GM08714 (cell line): ENCODE results near the gene FHIP1A.

ENCODE experiments used
- H3K4me3 ChIP-seq: fragments of 200-500 bp; sonication (Bioruptor generic); 2 replicates; pipeline ENCODE4 v1.5.1; 2014; ENCODE audit warnings: mild to moderate bottlenecking, low read length, inconsistent platforms
- ZNF274 ChIP-seq: IDR thresholded peaks from 2 replicates; pipeline ENCODE4 v1.6.1; 2012; ENCODE audit warnings: mild to moderate bottlenecking, low read depth, low read length

FHIP1A gene

GRCh38 chr4:151407018-151407417, 2.0 kb upstream of the FHIP1A start:
- no peak for TF ChIP-seq ZNF274

GRCh38 chr4:151407466-151408379, 1.3 kb upstream of the FHIP1A start:
- TF ChIP-seq ZNF274 = no peak
- peak overlapping the region; percentile 63; the same call in 1 of the 2 replicates for H3K4me3 ChIP-seq

More at GRCh38 chr4:151407018-151407417, 2.0 kb upstream of the FHIP1A start:
- no peak overlapping the region for H3K4me3 ChIP-seq

GRCh38 chr4:151408380-151408629, 671 bp upstream of the FHIP1A start:
- no peak for TF ChIP-seq ZNF274
- H3K4me3 ChIP-seq = peak overlapping the region; percentile 63; the same call in 1 of the 2 replicates

DNA sequence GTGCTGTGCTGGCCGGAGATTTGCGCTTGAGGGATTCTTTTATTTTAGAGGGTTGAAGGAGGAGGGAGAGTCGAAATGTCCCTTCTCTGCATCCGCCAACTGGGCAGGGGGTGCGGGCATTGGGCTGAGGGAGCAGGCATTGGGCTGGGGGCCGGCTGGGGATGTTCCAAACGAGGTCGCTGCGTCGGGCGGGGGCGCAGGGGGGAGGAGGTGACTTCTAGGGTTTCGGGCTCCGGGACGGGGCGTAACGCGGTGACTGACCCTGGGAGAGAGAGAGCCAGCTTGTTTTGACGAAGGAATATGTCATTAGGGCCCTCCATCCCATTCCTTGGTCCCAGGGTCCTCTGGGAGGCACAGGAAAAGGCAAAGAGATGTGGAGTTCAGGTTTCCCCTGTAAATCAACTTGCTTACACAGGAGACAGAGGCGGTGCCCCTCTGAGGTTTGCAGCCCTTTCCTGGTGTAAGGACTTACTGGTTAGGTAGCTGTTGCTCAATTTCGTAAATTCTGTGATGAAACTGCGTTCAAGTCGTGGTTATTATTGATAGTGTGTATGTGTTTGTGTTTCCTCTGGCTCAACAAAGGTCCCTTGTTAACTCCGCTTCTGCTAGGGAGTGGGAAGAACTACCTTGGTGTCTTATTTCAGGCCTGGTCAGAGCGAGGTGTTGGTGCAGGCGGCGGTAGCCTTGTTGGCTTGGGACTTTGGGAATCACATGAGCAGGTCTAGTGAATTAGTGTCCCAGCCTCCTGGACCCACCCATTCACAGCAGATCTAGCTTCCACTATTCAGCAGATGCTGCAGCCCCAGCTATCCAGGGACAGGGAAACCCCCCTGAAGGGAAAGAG, 716 bp downstream of the FHIP1A start:
- peak overlapping the region; percentile 43; the same call in 1 of the 2 replicates for H3K4me3 ChIP-seq
- TF ChIP-seq ZNF274 = no peak

GRCh38 chr4:151415978-151416377, 7.0 kb downstream of the FHIP1A start:
- no peak for TF ChIP-seq ZNF274
- H3K4me3 ChIP-seq = no peak overlapping the region

DNA sequence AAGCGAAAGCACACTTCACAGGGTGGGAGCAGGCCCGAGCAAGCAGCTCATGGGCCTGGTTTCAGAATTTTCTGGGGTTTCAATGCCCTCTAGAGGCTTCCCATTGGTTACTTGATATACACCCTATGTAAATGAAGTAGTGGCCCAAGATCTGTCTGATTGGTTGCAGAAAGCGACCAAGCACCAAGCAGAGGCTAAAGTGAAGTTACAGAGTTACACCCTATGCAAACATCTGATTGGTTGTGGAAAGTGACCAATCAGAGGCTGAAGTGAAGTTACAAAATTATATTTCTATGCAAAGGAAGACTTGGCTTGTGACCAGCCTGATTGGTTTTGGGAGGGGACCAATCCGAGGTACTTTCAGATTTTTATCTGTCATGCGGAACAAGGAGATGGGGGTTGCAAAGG, 8.2 kb downstream of the FHIP1A start:
- no peak overlapping the region for H3K4me3 ChIP-seq
- no peak for TF ChIP-seq ZNF274

- H3K4me3 ChIP-seq = no peak overlapping the region
- no peak for TF ChIP-seq ZNF274
Measured at GRCh38 chr4:151417766-151418376, 8.9 kb downstream of the FHIP1A start.

DNA sequence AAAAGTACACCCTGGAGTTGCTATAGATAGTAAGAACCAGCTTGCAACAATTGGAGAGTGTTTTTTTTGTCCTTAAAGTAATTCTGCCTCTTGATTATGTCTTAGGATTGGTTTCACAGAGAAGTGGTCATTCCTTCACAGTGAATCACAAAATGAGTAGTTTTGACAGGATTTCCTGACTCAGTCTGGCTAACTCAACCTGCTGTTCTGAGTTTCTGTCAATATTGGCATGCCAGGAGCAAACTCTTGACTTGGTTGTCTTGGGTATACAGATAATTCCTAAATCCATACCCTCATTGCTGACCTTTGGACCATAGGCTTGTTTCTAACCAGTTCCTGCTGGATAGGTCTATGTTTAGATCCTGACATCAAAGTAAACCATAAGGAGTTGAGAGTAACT, 9.4 kb downstream of the FHIP1A start:
- H3K4me3 ChIP-seq = no peak overlapping the region
- TF ChIP-seq ZNF274 = no peak

- TF ChIP-seq ZNF274 = no peak
- no peak overlapping the region for H3K4me3 ChIP-seq
Measured at GRCh38 chr4:151418856-151419255, 9.9 kb downstream of the FHIP1A start.

GRCh38 chr4:151420250-151420807, 11.4 kb downstream of the FHIP1A start:
- H3K4me3 ChIP-seq = no peak overlapping the region
- no peak for TF ChIP-seq ZNF274

GRCh38 chr4:151422854-151423253, 13.9 kb downstream of the FHIP1A start:
- TF ChIP-seq ZNF274 = no peak
- H3K4me3 ChIP-seq = no peak overlapping the region

GRCh38 chr4:151426513-151426912, 17.5 kb downstream of the FHIP1A start:
- no peak overlapping the region for H3K4me3 ChIP-seq
- no peak for TF ChIP-seq ZNF274

GRCh38 chr4:151427266-151427665, 18.3 kb downstream of the FHIP1A start:
- no peak overlapping the region for H3K4me3 ChIP-seq
- no peak for TF ChIP-seq ZNF274

DNA sequence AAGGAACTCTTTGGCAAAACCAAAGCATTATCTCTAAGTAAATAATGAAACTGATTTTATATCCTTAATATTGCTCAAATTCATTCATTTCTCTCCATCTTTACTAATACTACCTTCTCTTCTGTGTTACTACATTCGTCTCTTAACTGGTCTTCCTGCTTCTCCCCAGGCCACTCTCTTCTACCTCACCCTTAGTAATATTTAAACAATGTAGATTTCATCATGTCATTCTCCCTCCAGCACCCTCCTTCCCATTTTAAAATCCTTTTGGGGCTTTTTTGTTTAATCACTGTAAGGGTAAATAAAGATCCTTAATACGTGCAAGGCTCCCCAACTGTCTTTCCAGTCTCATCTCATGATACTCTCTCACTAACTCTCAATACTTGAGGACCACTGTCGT, 19.4 kb downstream of the FHIP1A start:
- H3K4me3 ChIP-seq = no peak overlapping the region
- no peak for TF ChIP-seq ZNF274

DNA sequence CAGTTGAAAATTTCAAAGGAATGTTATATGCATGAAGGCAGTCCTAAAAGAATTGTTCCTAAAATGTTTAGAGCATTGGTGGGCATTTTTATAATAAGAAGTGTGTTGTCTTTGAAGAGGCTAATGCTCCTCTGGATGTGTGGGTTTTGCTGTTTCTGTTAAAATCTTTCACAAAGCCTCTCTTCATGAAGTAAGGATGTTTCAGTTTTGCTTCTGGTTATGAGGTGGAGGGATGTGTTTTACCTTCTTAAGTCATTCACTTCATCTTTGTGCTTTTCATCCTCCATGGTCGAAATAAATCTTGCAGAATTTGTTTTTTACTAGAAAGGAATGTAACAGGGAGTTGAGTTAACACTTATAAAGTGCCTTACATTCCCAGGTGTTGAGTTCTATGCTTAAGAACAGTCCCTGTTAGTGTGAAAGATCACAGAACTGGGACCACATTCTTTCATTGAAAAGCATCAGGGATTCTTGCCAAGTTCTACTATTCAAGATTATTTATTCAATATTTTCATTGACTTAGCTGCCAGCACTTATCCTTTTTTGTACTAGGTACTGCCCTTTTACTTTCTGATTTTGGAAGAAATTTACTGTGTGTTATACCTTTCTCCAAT, 21.1 kb downstream of the FHIP1A start:
- H3K4me3 ChIP-seq = no peak overlapping the region
- no peak for TF ChIP-seq ZNF274
